Kidney (tissue), 14 donors: ENCODE data around the gene CWC25. TPM values are rescaled to one million over a fixed set of nuclear protein-coding genes. Genes with fewer than 3 reads are reported as not detected.

Source experiments
- DNase-seq, 5 donors: peaks; one replicate each; pipeline ENCODE4 v3.0.0-alpha.2; 2013 to 2020
- FAIRE-seq: peaks from 2 replicates; lab custom pipeline; 2012; peaks lifted over from hg19 to GRCh38; lab: Jason Lieb, UNC
- H3K27ac ChIP-seq, 2 donors: one replicate each; pipeline ENCODE4 v1.7.0; 2013; ENCODE audit warnings: low read depth in 2 of 2, low read length in 2 of 2, inconsistent platforms in 1 of 2
- H3K27me3 ChIP-seq: one replicate; pipeline ENCODE4 v1.7.1; 2013; ENCODE audit warnings: low read length, inconsistent platforms; ENCODE audit not compliant: control insufficient read depth, insufficient read depth
- H3K36me3 ChIP-seq, 3 donors: one replicate each; pipeline versions ENCODE4 v1.7.0 to v1.7.1; 2013; ENCODE audit warnings: low read length in 3 of 3, control low read depth in 1 of 3, inconsistent platforms in 1 of 3; ENCODE audit not compliant: insufficient read depth in 3 of 3, control insufficient read depth in 2 of 3
- H3K4me1 ChIP-seq, 3 donors: one replicate each; pipeline versions ENCODE4 v1.7.0 to v1.7.1; 2013; ENCODE audit warnings: low read length in 3 of 3, inconsistent platforms in 1 of 3, low read depth in 1 of 3; ENCODE audit not compliant: control insufficient read depth in 2 of 3, insufficient read depth in 2 of 3
- H3K4me3 ChIP-seq, 3 donors: one replicate each; pipeline versions ENCODE4 v1.7.0 to v1.8.1; 2013; ENCODE audit warnings: low read length in 3 of 3, control low read depth in 1 of 3, inconsistent platforms in 1 of 3
- H3K9ac ChIP-seq, 3 donors: one replicate each; pipeline versions ENCODE4 v1.7.0 to v1.7.1; 2013; ENCODE audit warnings: low read length in 3 of 3, control low read depth in 1 of 3, inconsistent platforms in 1 of 3
- H3K9me3 ChIP-seq, 3 donors: one replicate each; pipeline versions ENCODE4 v1.7.0 to v1.7.1; 2013; ENCODE audit warnings: low read length in 3 of 3, control low read depth in 1 of 3, inconsistent platforms in 1 of 3; ENCODE audit not compliant: control insufficient read depth in 2 of 3, insufficient read depth in 1 of 3
- intact Hi-C: fragments of 100-400 bp; cut with DNase I; formaldehyde crosslinking; loops from one replicate; pipeline ENCODE4 v1.11.1; 2022
- polyA plus RNA-seq: library from polyadenylated mRNA; stranded (reverse); fragments of 350-450 nt; fragmentation: Illumina TruSeq; extraction: RNeasy Lipid Tissue Mini Kit (QIAGEN cat#74804); gene quantifications from one replicate; pipeline ENCODE4 v1.2.3, GENCODE V29; 2014; ENCODE audit warnings: low read depth, low replicate concordance; ENCODE audit not compliant: insufficient read depth
- total RNA-seq: library from RNA; stranded (reverse); fragmentation: NEBNext Ultra II Directional; extraction: Animal tissue kit (Norgen Biotek cat#: 25700); gene quantifications from one replicate; pipeline ENCODE4 v1.2.1, GENCODE V29; 2021
- TF ChIP-seq, protein P1 (sequence below): IDR thresholded peaks from 3 replicates; pipeline ENCODE4 v1.5.1; 2012; ENCODE audit warnings: mild to moderate bottlenecking, moderate library complexity, borderline replicate concordance; ENCODE audit not compliant: insufficient read depth; ENCODE audit errors: extremely low read depth
- donor health status: control.
- donor health status: control.
- donor health status: control.
- donor health status: control.
- donor health status: control.
- donor health status: DM: yes; HTN: yes; CAD: no.
- donor health status: Normal renal cell carcinoma (clear cell type).

The CWC25 gene
- total and polyA plus RNA-seq, 2 donors from 2014 or later = 12.9 to 25.7 TPM

GRCh38 chr17:38786372-38786771 lies 38.7 kb downstream of the CWC25 start:
- no peak for DNase-seq
- TF ChIP-seq, protein P1, sequence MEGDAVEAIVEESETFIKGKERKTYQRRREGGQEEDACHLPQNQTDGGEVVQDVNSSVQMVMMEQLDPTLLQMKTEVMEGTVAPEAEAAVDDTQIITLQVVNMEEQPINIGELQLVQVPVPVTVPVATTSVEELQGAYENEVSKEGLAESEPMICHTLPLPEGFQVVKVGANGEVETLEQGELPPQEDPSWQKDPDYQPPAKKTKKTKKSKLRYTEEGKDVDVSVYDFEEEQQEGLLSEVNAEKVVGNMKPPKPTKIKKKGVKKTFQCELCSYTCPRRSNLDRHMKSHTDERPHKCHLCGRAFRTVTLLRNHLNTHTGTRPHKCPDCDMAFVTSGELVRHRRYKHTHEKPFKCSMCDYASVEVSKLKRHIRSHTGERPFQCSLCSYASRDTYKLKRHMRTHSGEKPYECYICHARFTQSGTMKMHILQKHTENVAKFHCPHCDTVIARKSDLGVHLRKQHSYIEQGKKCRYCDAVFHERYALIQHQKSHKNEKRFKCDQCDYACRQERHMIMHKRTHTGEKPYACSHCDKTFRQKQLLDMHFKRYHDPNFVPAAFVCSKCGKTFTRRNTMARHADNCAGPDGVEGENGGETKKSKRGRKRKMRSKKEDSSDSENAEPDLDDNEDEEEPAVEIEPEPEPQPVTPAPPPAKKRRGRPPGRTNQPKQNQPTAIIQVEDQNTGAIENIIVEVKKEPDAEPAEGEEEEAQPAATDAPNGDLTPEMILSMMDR = no peak
- intact Hi-C loops = no loop called here
- no peaks in the 10 kb centered on the region for H3K27me3 ChIP-seq
- no peak overlapping the region for H3K27ac ChIP-seq
- FAIRE-seq = no peak
- H3K9ac ChIP-seq = no peak overlapping the region
- H3K4me3 ChIP-seq = no peak overlapping the region
- H3K4me1 ChIP-seq = peaks cover 0 to 5% (median 4%) of the 10 kb centered on the region in 3 donors
- peaks cover 18 to 45% (median 37%) of the 10 kb centered on the region in 3 donors for H3K36me3 ChIP-seq
- no peaks in the 10 kb centered on the region for H3K9me3 ChIP-seq

- Histone ChIP-seq H3K9me3 (no peaks in the 10 kb centered on the region), H3K27me3 (no peaks in the 10 kb centered on the region), H3K36me3 (peaks cover 22 to 77% (median 62%) of the 10 kb centered on the region in 3 donors), H3K4me3 (no peak overlapping the region), H3K9ac (no peak overlapping the region), H3K4me1 (no peaks in the 10 kb centered on the region), H3K27ac (no peak overlapping the region)
- DNase-seq (no peak), FAIRE-seq (no peak)
- intact Hi-C loops = no loop called here
- TF ChIP-seq, protein P1 = no peak
These were observed 41.9 kb downstream of the CWC25 start for GRCh38 chr17:38783227-38783626.

DNA sequence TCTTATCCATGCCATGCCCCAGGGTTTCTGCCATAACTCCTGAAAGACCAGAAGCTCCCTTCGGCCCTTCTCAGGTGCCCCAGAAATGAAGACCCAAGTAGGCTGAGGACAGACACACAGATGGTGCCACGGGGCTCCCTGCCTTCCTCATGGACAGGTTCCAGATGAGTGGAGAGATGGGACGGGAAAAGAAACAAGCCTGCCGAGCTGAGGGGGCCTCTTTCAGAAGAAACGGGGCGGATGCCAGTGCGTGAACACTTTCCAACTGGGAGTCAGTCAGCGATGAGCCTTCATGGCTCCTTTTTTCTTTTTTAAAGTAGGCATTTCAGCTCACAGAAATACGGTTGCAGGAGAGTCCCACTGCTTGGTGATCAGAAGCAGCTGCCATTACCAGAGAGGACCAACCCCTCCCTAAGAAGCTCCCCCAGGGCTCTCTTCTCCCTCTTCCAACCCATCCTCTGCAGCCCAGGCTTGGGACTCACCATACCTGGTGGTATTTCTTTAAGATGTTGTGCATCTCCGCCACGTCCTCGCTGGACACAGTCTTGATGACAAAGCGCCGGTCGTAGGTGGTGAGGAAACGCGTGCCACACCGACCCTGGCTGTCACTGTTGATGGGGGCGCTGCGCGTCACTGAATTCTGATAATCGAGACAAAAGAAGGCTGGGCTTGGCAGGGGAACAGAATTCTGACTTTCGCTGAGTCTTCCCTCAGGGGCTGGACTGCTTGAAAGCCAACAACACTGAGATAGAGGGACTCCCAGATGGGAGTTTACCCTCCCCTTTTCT lies 45.0 kb downstream of the CWC25 start:
- H3K36me3 ChIP-seq = peaks cover 16 to 84% (median 66%) of the 10 kb centered on the region in 3 donors
- intact Hi-C loops = no loop called here

More for the DNA sequence above, 45.0 kb downstream of the CWC25 start:
- DNase-seq = no peak
- no peaks in the 10 kb centered on the region for H3K27me3 ChIP-seq
- no peak for FAIRE-seq
- H3K4me1 ChIP-seq = no peaks in the 10 kb centered on the region
- TF ChIP-seq, protein P1 = no peak
- H3K9ac ChIP-seq = no peak overlapping the region
- H3K9me3 ChIP-seq = no peaks in the 10 kb centered on the region
- no peak overlapping the region for H3K4me3 ChIP-seq
- no peak overlapping the region for H3K27ac ChIP-seq
